GM23338 (cell line): ENCODE data around the gene MMRN2. TPM values are rescaled to one million over a fixed set of nuclear protein-coding genes. Genes with fewer than 3 reads are reported as not detected.
A peak's percentile ranks its signal among the peaks of the same experiment; 100 is the strongest.
"Not testable (repeated sequence)": the region's sequence is repeated elsewhere in the genome, so short reads cannot be mapped to it uniquely, and the experiment has no call there.

Experiments
- ATAC-seq: fragments of 200-7000 bp; cut with Tn5 transposase; 3 replicates; pipeline ENCODE4 v1.9.1; 2020
- DNase-seq: peaks from one replicate; pipeline ENCODE4 v3.0.0-alpha.2; 2015; ENCODE audit warnings: low spot score
- H2AFZ ChIP-seq: fragments of 200-600 bp; sonication (generic); 2 replicates; pipeline ENCODE4 v1.8.0; 2016; ENCODE audit warnings: antibody characterized with exemption, mild to moderate bottlenecking, moderate library complexity
- H3F3A ChIP-seq: fragments of 200-600 bp; sonication (generic); replicated peaks from 2 replicates; pipeline ENCODE4 v1.8.0; 2017; ENCODE audit warnings: antibody characterized with exemption, mixed run types, low read depth
- H3K27ac ChIP-seq: fragments of 200-600 bp; sonication (generic); 2 replicates; pipeline ENCODE4 v1.6.1; 2016; ENCODE audit warnings: low read depth
- H3K27me3 ChIP-seq: fragments of 200-600 bp; sonication (generic); 2 replicates; pipeline ENCODE4 v1.8.0; 2016; ENCODE audit warnings: mild to moderate bottlenecking, mixed run types, moderate library complexity; ENCODE audit not compliant: insufficient read depth
- H3K36me3 ChIP-seq: fragments of 200-600 bp; sonication (generic); 2 replicates; pipeline ENCODE4 v1.8.0; 2016; ENCODE audit warnings: mild to moderate bottlenecking; ENCODE audit not compliant: insufficient read depth
- H3K4me1 ChIP-seq: fragments of 200-600 bp; sonication (generic); 2 replicates; pipeline ENCODE4 v1.8.0; 2016; ENCODE audit warnings: mild to moderate bottlenecking, moderate library complexity; ENCODE audit not compliant: insufficient read depth
- H3K4me2 ChIP-seq: fragments of 200-600 bp; sonication (generic); 2 replicates; pipeline ENCODE4 v1.7.1; 2017; ENCODE audit warnings: mixed run types
- H3K4me3 ChIP-seq: fragments of 200-600 bp; sonication (generic); 2 replicates; pipeline ENCODE4 v1.6.1; 2016; ENCODE audit warnings: mixed run types
- H3K79me2 ChIP-seq: fragments of 200-600 bp; sonication (generic); replicated peaks from 2 replicates; pipeline ENCODE4 v1.8.0; 2017; ENCODE audit warnings: mild to moderate bottlenecking; ENCODE audit not compliant: insufficient read depth
- H3K9me2 ChIP-seq: fragments of 200-600 bp; sonication (generic); 2 replicates; pipeline ENCODE4 v1.8.0; 2017; ENCODE audit not compliant: insufficient read depth
- H4K20me1 ChIP-seq: fragments of 200-600 bp; sonication (generic); replicated peaks from 2 replicates; pipeline ENCODE4 v1.8.0; 2017; ENCODE audit warnings: mild to moderate bottlenecking; ENCODE audit not compliant: insufficient read depth
- H3K27ac Mint-ChIP-seq: 2 replicates; pipeline ENCODE4 v1.8.0; 2020; ENCODE audit warnings: inconsistent platforms, mild to moderate bottlenecking, moderate library complexity, mixed read lengths
- H3K27me3 Mint-ChIP-seq: 3 replicates; pipeline ENCODE4 v1.8.0; 2022; ENCODE audit warnings: low read depth, mild to moderate bottlenecking, moderate library complexity, mixed read lengths, inconsistent platforms; ENCODE audit not compliant: insufficient read depth, poor library complexity
- H3K36me3 Mint-ChIP-seq: 3 replicates; pipeline ENCODE4 v1.8.0; 2021; ENCODE audit warnings: low read depth, mild to moderate bottlenecking, inconsistent platforms, moderate library complexity, mixed read lengths
- H3K4me1 Mint-ChIP-seq: 3 replicates; pipeline ENCODE4 v1.8.0; 2020; ENCODE audit warnings: mild to moderate bottlenecking, inconsistent platforms, mixed read lengths
- H3K4me3 Mint-ChIP-seq: 3 replicates; pipeline ENCODE4 v1.8.0; 2021; ENCODE audit warnings: moderate library complexity, mild to moderate bottlenecking, inconsistent platforms, mixed read lengths
- H3K9me3 Mint-ChIP-seq: 3 replicates; pipeline ENCODE4 v1.8.0; 2020; ENCODE audit warnings: moderate library complexity, mild to moderate bottlenecking, inconsistent platforms, mixed read lengths
- CTCF ChIP-seq, 2 experiments: fragments of 200-600 bp in 1 of 2; sonication (generic) in 1 of 2; conservative IDR thresholded peaks; 2 replicates each; pipeline versions ENCODE4 v1.5.1 to v1.6.1; 2016 to 2017; ENCODE audit warnings: antibody characterized with exemption in 2 of 2, low read depth in 2 of 2, mild to moderate bottlenecking in 2 of 2, moderate library complexity in 1 of 2
- EZH2 ChIP-seq: fragments of 200-600 bp; sonication (generic); IDR thresholded peaks from one replicate; pipeline ENCODE4 v1.8.0; 2017; ENCODE audit warnings: antibody characterized with exemption, mild to moderate bottlenecking, low read depth; ENCODE audit not compliant: unreplicated experiment
- ZNF331 ChIP-seq: fragments of 250-450 bp; sonication (Bioruptor Pico); IDR thresholded peaks from 2 replicates; pipeline ENCODE4 v1.5.0; 2020; ENCODE audit warnings: low read depth, mild to moderate bottlenecking, moderate library complexity
- ZNF462 ChIP-seq: fragments of 250-450 bp; sonication (Bioruptor Pico); IDR thresholded peaks from 2 replicates; pipeline ENCODE4 v1.5.0; 2020; ENCODE audit warnings: mild to moderate bottlenecking, moderate library complexity
- polyA plus RNA-seq: library from polyadenylated mRNA; unstranded; fragments of >200 nt; fragmentation: Nextera tagmentation; extraction: Ambion mirVana; gene quantifications from 2 replicates; pipeline ENCODE4 v1.2.1, GENCODE V29; 2016
- total RNA-seq: library from RNA; depleted of rRNA; stranded (reverse); fragments of >200 nt; shearing (Covaris generic); gene quantifications from 2 replicates; pipeline ENCODE4 v1.2.3, GENCODE V29; 2014

Gene MMRN2
- total and polyA plus RNA-seq, 2 experiments from 2014 or later, result 0.32 to 2.4 TPM

GRCh38 chr10:86951184-86951761 is 6.1 kb downstream of the MMRN2 start (continued):
- TF ChIP-seq CTCF (conservative IDR thresholded peaks at IDR 0.05; ENCODE audit: low read depth in 2 of 2) (no peak), ZNF331 (CRISPR knock-in tag) (no peak)

GRCh38 chr10:86950349-86950748 is 7.1 kb downstream of the MMRN2 start:
- Histone ChIP-seq H3K27ac (no peak overlapping the region), H3K36me3 (peaks cover 14% of the 10 kb centered on the region; the same call in 1 of the 2 replicates), H3K27me3 (no peaks in the 10 kb centered on the region), H2AFZ (0 out of 2 replicates have a peak overlapping the region, but pooled peaks have one; percentile 52), H4K20me1 (no peaks in the 10 kb centered on the region), H3K4me2 (no peak overlapping the region), H3K79me2 (no peaks in the 10 kb centered on the region), H3K9me2 (no peaks in the 10 kb centered on the region), H3K4me3 (no peak overlapping the region), H3K4me1 (peaks cover 35% of the 10 kb centered on the region), H3F3A (peaks cover 13% of the 10 kb centered on the region)
- DNase-seq, result no peak
- Mint-ChIP-seq H3K27ac (no peak overlapping the region), H3K4me1 (peaks cover 37% of the 10 kb centered on the region), H3K36me3 (peaks cover 44% of the 10 kb centered on the region), H3K27me3 (peaks cover 29% of the 10 kb centered on the region), H3K9me3 (peaks cover 42% of the 10 kb centered on the region), H3K4me3 (no peak overlapping the region)
- no peak for ATAC-seq
- TF ChIP-seq ZNF462 (CRISPR knock-in tag) (peak; percentile 65; the same call in 1 of the 2 replicates), EZH2 (no peak)

DNA sequence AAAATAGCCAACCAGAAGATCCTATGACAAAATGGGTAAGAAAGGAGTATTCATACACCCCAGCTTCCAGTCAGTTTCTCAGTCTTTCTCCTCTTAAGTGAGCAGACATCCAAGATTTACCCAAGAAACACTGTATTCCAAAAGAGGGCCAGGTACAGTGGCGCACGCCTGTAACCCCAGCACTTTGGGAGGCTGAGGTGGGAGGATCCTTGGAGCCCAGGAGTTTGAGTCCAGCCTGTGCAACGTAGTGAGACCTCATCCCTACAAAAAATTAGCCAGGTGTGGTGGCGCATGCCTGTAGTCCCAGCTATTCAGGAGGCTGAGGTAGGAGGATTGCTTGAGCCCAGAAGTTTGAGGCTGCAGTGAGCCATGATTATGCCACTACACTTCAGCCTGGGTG is 9.6 kb downstream of the MMRN2 start:
- not testable (repeated sequence) for H4K20me1 ChIP-seq, H3K4me3 ChIP-seq, H3F3A ChIP-seq, DNase-seq, H3K4me3 Mint-ChIP-seq, H3K9me2 ChIP-seq, H3K27ac ChIP-seq, H3K27me3 ChIP-seq, ATAC-seq, H3K79me2 ChIP-seq, H3K4me2 ChIP-seq, H3K36me3 ChIP-seq, H3K27ac Mint-ChIP-seq
- peaks cover 17% of the 10 kb centered on the region for H3K4me1 Mint-ChIP-seq
- peaks cover 30% of the 10 kb centered on the region for H3K36me3 Mint-ChIP-seq
- H3K9me3 Mint-ChIP-seq, result peaks cover 28% of the 10 kb centered on the region
- peak overlapping the region; percentile 23; the same call in 1 of the 2 replicates for H2AFZ ChIP-seq
- peaks cover 14% of the 10 kb centered on the region for H3K4me1 ChIP-seq
- peaks cover 31% of the 10 kb centered on the region for H3K27me3 Mint-ChIP-seq
